HepG2 (cell line): ENCODE measurements around the gene EXTL2.

Experiments used
- CHD2 ChIP-seq: IDR thresholded peaks from 2 replicates; pipeline ENCODE4 v1.6.1; 2011; ENCODE audit warnings: low read depth, low read length, improper control_type of control experiment
- HOXA7 ChIP-seq: sonication (generic); formaldehyde crosslinking; IDR thresholded peaks from 2 replicates; pipeline ENCODE4 v1.8.1; 2022; ENCODE audit warnings: mild to moderate bottlenecking, missing genetic modification reagents, moderate library complexity
- POLR2AphosphoS5 ChIP-seq: IDR thresholded peaks from 2 replicates; pipeline ENCODE4 v1.6.1; 2012; ENCODE audit warnings: low read depth, low read length
- SRSF1 ChIP-seq: fragments of 200-400 bp; formaldehyde crosslinking; optimal IDR thresholded peaks from 2 replicates; pipeline ENCODE3; 2017; ENCODE audit warnings: mild to moderate bottlenecking, low read depth, low read length, moderate library complexity
- ZNF274 ChIP-seq: sonication (generic); formaldehyde crosslinking; IDR thresholded peaks from 2 replicates; pipeline ENCODE4 v1.5.1; 2020; ENCODE audit warnings: mild to moderate bottlenecking, missing genetic modification reagents
- ZNF775 ChIP-seq: sonication (generic); formaldehyde crosslinking; IDR thresholded peaks from 2 replicates; pipeline ENCODE4 v1.4.0; 2020; ENCODE audit warnings: missing genetic modification reagents, mild to moderate bottlenecking, moderate library complexity, borderline replicate concordance
- TF ChIP-seq, protein P1 (sequence below): sonication (generic); formaldehyde crosslinking; IDR thresholded peaks from 2 replicates; pipeline ENCODE4 v1.4.0; 2020; ENCODE audit warnings: missing genetic modification reagents, mild to moderate bottlenecking, borderline replicate concordance
- TF ChIP-seq, protein P2 (sequence below): sonication (generic); formaldehyde crosslinking; IDR thresholded peaks from 2 replicates; pipeline ENCODE4 v1.5.0; 2020; ENCODE audit warnings: mild to moderate bottlenecking, missing genetic modification reagents, moderate library complexity

DNA sequence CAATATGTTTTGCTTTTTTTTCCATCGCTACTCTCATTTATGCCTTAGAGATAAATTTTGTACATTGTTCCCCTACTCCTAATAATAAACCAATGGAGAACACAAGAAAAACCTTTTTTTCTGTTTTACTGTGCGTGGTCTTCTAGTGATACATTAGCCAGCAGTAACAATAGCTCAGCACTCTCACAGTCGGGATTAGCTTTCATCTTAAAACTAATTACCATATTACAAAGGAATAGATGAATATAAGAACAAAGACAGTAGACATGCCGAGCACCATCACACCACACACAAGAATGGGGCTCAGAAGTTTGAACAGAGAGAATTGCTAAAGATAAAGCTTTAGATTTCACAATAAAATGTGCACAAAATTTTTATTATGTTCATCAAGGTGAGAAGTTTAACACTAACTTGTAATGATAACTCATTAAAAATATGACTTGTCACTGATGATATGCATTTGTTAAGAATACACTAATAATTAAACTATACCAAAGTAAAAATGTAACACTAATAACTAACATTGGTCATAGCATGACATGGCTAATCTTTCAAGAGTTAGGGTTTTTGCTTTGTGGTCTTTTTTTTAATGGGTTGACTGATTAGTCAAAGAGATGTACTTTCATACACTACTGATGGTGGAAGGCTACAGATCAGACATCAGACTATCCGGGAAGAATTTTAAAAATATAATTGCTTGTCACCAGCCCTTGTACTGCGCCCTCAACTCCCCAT, 61.8 kb downstream of the EXTL2 start:
- TF ChIP-seq SRSF1 (no peak), POLR2AphosphoS5 (no peak), ZNF274 (CRISPR knock-in tag) (no peak), ZNF775 (CRISPR knock-in tag) (no peak), HOXA7 (CRISPR knock-in tag) (no peak), CHD2 (no peak)
- TF ChIP-seq, protein P1, sequence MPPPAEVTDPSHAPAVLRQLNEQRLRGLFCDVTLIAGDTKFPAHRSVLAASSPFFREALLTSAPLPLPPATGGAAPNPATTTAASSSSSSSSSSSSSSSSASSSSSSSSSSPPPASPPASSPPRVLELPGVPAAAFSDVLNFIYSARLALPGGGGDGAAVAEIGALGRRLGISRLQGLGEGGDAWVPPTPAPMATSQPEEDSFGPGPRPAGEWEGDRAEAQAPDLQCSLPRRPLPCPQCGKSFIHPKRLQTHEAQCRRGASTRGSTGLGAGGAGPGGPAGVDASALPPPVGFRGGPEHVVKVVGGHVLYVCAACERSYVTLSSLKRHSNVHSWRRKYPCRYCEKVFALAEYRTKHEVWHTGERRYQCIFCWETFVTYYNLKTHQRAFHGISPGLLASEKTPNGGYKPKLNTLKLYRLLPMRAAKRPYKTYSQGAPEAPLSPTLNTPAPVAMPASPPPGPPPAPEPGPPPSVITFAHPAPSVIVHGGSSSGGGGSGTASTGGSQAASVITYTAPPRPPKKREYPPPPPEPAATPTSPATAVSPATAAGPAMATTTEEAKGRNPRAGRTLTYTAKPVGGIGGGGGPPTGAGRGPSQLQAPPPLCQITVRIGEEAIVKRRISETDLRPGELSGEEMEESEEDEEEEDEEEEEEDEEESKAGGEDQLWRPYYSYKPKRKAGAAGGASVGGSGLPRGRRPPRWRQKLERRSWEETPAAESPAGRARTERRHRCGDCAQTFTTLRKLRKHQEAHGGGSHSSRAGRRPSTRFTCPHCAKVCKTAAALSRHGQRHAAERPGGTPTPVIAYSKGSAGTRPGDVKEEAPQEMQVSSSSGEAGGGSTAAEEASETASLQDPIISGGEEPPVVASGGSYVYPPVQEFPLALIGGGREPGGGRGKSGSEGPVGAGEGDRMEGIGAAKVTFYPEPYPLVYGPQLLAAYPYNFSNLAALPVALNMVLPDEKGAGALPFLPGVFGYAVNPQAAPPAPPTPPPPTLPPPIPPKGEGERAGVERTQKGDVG (CRISPR knock-in tag): no peak
- TF ChIP-seq, protein P2, sequence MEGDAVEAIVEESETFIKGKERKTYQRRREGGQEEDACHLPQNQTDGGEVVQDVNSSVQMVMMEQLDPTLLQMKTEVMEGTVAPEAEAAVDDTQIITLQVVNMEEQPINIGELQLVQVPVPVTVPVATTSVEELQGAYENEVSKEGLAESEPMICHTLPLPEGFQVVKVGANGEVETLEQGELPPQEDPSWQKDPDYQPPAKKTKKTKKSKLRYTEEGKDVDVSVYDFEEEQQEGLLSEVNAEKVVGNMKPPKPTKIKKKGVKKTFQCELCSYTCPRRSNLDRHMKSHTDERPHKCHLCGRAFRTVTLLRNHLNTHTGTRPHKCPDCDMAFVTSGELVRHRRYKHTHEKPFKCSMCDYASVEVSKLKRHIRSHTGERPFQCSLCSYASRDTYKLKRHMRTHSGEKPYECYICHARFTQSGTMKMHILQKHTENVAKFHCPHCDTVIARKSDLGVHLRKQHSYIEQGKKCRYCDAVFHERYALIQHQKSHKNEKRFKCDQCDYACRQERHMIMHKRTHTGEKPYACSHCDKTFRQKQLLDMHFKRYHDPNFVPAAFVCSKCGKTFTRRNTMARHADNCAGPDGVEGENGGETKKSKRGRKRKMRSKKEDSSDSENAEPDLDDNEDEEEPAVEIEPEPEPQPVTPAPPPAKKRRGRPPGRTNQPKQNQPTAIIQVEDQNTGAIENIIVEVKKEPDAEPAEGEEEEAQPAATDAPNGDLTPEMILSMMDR (CRISPR knock-in tag): no peak
